ENCODE measurements around the gene ANP32E.

Gene ANP32E

DNA sequence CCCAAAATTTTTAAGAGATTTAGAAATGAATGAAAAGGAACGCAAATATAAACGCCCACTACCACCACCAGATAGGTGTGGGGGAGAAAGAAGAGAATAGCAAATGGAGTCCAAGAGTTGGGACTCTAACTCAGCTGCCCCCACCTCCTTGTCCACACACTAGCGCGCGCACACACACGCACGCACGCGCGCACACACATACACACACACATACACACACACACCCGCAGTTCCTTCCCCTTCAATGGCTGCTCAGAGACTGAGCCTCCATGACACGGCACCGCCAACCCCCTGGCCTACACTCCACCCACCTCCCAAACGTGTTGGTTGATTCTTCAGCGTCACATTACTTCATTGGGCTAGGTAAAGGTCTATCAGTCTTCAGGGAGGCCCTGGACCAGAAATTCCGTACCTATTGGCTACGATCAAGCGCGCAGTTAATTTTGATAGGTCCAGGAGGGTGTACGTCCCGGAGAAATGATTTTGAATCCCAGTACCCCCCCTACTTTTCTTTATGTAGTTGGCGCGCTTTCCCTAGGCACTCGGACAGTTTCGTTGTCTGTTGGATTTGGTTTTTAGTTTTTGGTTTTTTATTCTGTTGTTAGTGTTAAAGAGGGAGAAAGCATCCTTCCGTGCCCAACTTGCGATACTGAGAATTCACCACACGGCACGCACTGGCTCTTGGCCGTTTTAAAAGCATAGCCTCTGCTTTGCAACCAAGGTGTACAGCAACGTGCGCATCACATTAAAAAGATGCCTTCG lies at the start of gene ANP32E:
TSS of gene ANP32E (minus strand) at position 261 of the 762 bp plus-strand sequence. CDS start 326 bp downstream, outside the sequence.
- DNase-seq: peak; percentile 99

GRCh38 chr1:150283260-150283659 lies 47.3 kb upstream of the ANP32E start:
- no peak for DNase-seq

- DNase-seq: no peak
Observed at GRCh38 chr1:150282558-150282958, 46.6 kb upstream of the ANP32E start.

- DNase-seq: peak; percentile 99
Observed at GRCh38 chr1:150281758-150282557, 46.0 kb upstream of the ANP32E start, which contains the start of gene CIART. CIART (plus strand) TSS chr1:150282554; CDS start chr1:150283268, 714 bp downstream.

GRCh38 chr1:150281221-150281757 lies 45.4 kb upstream of the ANP32E start:
- peak; percentile 65 for DNase-seq

- DNase-seq: no peak
Observed at GRCh38 chr1:150280138-150280707, 44.3 kb upstream of the ANP32E start.

GRCh38 chr1:150273311-150273710 lies 37.4 kb upstream of the ANP32E start:
- no peak for DNase-seq

- DNase-seq: no peak
Observed at GRCh38 chr1:150271291-150271959, 35.5 kb upstream of the ANP32E start.

- no peak for DNase-seq
Observed at GRCh38 chr1:150269451-150269850, 33.5 kb upstream of the ANP32E start.

- DNase-seq: peak; percentile 96
Observed at GRCh38 chr1:150268705-150269403, 32.9 kb upstream of the ANP32E start, which contains the start of gene APH1A. APH1A (minus strand) TSS chr1:150269016; CDS start chr1:150268810, 206 bp downstream.

- DNase-seq: no peak
Observed at GRCh38 chr1:150268340-150268704, 32.4 kb upstream of the ANP32E start.

DNA sequence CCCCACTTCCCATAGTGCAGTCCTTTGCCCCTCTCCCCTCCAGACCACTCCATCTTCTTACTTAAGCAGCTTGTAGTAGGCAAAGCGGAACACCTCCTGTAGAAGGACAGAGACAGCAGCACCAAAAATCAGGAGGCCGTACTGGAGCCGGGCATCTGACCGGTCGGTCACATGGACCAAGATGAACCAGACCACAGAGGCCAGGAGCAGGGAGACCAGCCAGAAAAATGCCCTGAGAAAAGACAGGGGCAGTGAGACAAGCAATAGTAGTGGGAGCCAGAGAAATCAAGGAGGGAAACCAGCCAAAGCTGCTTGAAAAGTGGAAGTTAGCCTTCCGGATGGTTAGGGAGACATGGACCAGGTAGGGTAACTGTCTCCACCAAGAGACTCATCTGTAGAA lies 32.0 kb upstream of the ANP32E start:
- DNase-seq: no peak

- DNase-seq: no peak
Observed at GRCh38 chr1:150263549-150263948, 27.6 kb upstream of the ANP32E start.

- DNase-seq: no peak
Observed at GRCh38 chr1:150262388-150263320, 26.7 kb upstream of the ANP32E start.

- no peak for DNase-seq
Observed at GRCh38 chr1:150261367-150261766, 25.5 kb upstream of the ANP32E start.

DNA sequence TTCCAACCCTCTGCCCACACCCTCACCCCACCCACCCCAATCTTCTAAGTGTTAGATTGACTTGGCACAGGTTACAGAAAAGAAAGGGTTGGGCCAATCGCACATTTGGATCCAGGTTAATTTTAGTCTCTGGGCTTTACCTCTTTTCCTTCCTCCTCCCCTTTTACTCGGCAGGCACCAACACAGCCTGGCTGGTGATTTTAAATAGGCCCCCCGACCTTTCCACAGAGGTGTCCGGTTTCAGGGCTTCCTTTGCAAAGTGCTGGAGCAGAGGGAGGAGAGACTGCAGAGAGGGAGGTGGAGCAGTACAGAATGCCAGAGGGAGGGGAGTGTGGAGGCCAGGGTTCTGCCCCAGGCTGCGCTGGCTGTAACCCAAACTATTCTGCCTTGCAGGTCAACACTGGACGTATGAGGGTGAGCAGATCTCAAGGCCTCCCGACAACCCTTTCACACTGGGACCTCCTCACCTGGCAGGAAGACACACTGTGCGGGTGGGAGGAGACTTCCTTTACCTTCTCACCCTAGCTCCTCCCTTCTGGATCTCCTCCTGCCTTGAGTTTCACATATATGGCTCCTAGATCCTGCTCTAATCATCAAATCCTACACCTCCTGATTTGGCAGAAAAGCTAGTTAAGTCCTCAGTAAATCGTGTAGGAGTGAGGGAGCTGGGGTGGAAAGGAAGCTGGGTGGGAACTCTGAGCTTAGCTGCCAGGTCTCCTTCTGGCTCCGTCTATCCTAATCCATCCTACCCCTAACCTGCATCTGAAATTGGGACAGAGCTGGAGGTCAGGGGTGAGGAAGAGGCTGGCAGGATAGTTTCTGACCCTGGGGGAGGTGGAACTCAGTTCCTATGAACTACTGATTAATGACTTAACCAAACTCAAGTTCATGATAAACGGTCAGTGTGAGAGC lies 24.1 kb upstream of the ANP32E start:
- DNase-seq: peak; percentile 45

GRCh38 chr1:150259217-150259616 lies 23.3 kb upstream of the ANP32E start:
- DNase-seq: no peak

- no peak for DNase-seq
Observed at GRCh38 chr1:150257624-150258585, 22.0 kb upstream of the ANP32E start, which contains the start of gene CA14. CA14 (plus strand) TSS chr1:150257774; CDS start chr1:150258129, 355 bp downstream.

All from NCI-H2227 treated with DMSO at 0.1 percent for 48 hours (cell line).